ENCODE measurements around the gene TMEM30B.
A peak's percentile ranks its signal among the peaks of the same experiment; 100 is the strongest.

TMEM30B gene

GRCh38 chr14:61284001-61284400 is 2.9 kb upstream of the TMEM30B start:
- H3K9me3 ChIP-seq (ENCODE audit: insufficient read depth, low read length), result no peaks in the 10 kb centered on the region
- no peak overlapping the region for H3K27ac ChIP-seq (ENCODE audit: low read length)
- H3K27me3 ChIP-seq (ENCODE audit: low read depth, low read length), result peaks cover 31% of the 10 kb centered on the region
- TF ChIP-seq EZH2phosphoT487 (IDR thresholded peaks at IDR 0.05; ENCODE audit: low read depth), result no peak
- TF ChIP-seq CTCF (IDR thresholded peaks at IDR 0.05; ENCODE audit: low read depth, low read length), result no peak
- H3K4me3 ChIP-seq (ENCODE audit: low read length), result no peak overlapping the region
- peak overlapping the region; percentile 7; the same call in 1 of the 2 replicates for H3K4me2 ChIP-seq (ENCODE audit: low read length)
- H3K9ac ChIP-seq (ENCODE audit: low read length), result no peak overlapping the region
- H4K20me1 ChIP-seq (ENCODE audit: insufficient read depth, low read length), result no peaks in the 10 kb centered on the region
- no peaks in the 10 kb centered on the region for H3K36me3 ChIP-seq (replicated peaks; ENCODE audit: low read depth, low read length)
- H3K79me2 ChIP-seq (ENCODE audit: low read length), result no peaks in the 10 kb centered on the region
- no peaks in the 10 kb centered on the region for H3K4me1 ChIP-seq (ENCODE audit: low read length)
- H2AFZ ChIP-seq (ENCODE audit: low read depth, low read length), result no peak overlapping the region

- Histone ChIP-seq H3K79me2 (ENCODE audit: low read length) (no peaks in the 10 kb centered on the region), H3K9me3 (ENCODE audit: insufficient read depth, low read length) (no peaks in the 10 kb centered on the region), H3K36me3 (replicated peaks; ENCODE audit: low read depth, low read length) (no peaks in the 10 kb centered on the region), H3K4me3 (ENCODE audit: low read length) (no peak overlapping the region), H3K4me2 (ENCODE audit: low read length) (no peak overlapping the region), H3K4me1 (ENCODE audit: low read length) (no peaks in the 10 kb centered on the region), H3K27me3 (ENCODE audit: low read depth, low read length) (peaks cover 26% of the 10 kb centered on the region), H3K9ac (ENCODE audit: low read length) (no peak overlapping the region), H4K20me1 (ENCODE audit: insufficient read depth, low read length) (no peaks in the 10 kb centered on the region), H2AFZ (ENCODE audit: low read depth, low read length) (no peak overlapping the region), H3K27ac (ENCODE audit: low read length) (no peak overlapping the region)
- TF ChIP-seq CTCF (IDR thresholded peaks at IDR 0.05; ENCODE audit: low read depth, low read length) (no peak), EZH2phosphoT487 (IDR thresholded peaks at IDR 0.05; ENCODE audit: low read depth) (no peak)
Measured at GRCh38 chr14:61282746-61283145, 1.6 kb upstream of the TMEM30B start.

GRCh38 chr14:61281948-61282275 is 774 bp upstream of the TMEM30B start:
- TF ChIP-seq EZH2phosphoT487 (IDR thresholded peaks at IDR 0.05; ENCODE audit: low read depth) (no peak), CTCF (IDR thresholded peaks at IDR 0.05; ENCODE audit: low read depth, low read length) (no peak)
- no peak overlapping the region for H3K9ac ChIP-seq (ENCODE audit: low read length)
- H3K79me2 ChIP-seq (ENCODE audit: low read length), result no peaks in the 10 kb centered on the region
- no peaks in the 10 kb centered on the region for H3K36me3 ChIP-seq (replicated peaks; ENCODE audit: low read depth, low read length)
- H3K4me1 ChIP-seq (ENCODE audit: low read length), result no peaks in the 10 kb centered on the region
- H3K4me3 ChIP-seq (ENCODE audit: low read length), result no peak overlapping the region
- peaks cover 26% of the 10 kb centered on the region for H3K27me3 ChIP-seq (ENCODE audit: low read depth, low read length)
- no peak overlapping the region for H3K27ac ChIP-seq (ENCODE audit: low read length)
- no peaks in the 10 kb centered on the region for H3K9me3 ChIP-seq (ENCODE audit: insufficient read depth, low read length)
- no peak overlapping the region for H2AFZ ChIP-seq (ENCODE audit: low read depth, low read length)
- H4K20me1 ChIP-seq (ENCODE audit: insufficient read depth, low read length), result no peaks in the 10 kb centered on the region
- no peak overlapping the region for H3K4me2 ChIP-seq (ENCODE audit: low read length)

- Histone ChIP-seq H3K27me3 (ENCODE audit: low read depth, low read length) (peaks cover 23% of the 10 kb centered on the region), H3K4me3 (ENCODE audit: low read length) (no peak overlapping the region), H3K4me1 (ENCODE audit: low read length) (no peaks in the 10 kb centered on the region), H4K20me1 (ENCODE audit: insufficient read depth, low read length) (no peaks in the 10 kb centered on the region), H3K27ac (ENCODE audit: low read length) (no peak overlapping the region), H3K36me3 (replicated peaks; ENCODE audit: low read depth, low read length) (no peaks in the 10 kb centered on the region), H3K9ac (ENCODE audit: low read length) (no peak overlapping the region), H3K4me2 (ENCODE audit: low read length) (no peak overlapping the region), H2AFZ (ENCODE audit: low read depth, low read length) (no peak overlapping the region), H3K9me3 (ENCODE audit: insufficient read depth, low read length) (no peaks in the 10 kb centered on the region), H3K79me2 (ENCODE audit: low read length) (no peaks in the 10 kb centered on the region)
- TF ChIP-seq CTCF (IDR thresholded peaks at IDR 0.05; ENCODE audit: low read depth, low read length), result no peak
- no peak for TF ChIP-seq EZH2phosphoT487 (IDR thresholded peaks at IDR 0.05; ENCODE audit: low read depth)
Measured at GRCh38 chr14:61280526-61281185, 482 bp downstream of the TMEM30B start.

Data from OCI-LY3 (cell line).